NCI-H748 (cell line): ENCODE measurements around the gene MPHOSPH10.
"Not testable (repeated sequence)": the region's sequence is repeated elsewhere in the genome, so short reads cannot be mapped to it uniquely, and the experiment has no call there.

ENCODE experiments used
- DNase-seq: peaks from one replicate; lab custom pipeline; 2025; ENCODE audit not compliant: unreplicated experiment; lab: John Stamatoyannopoulos, UW

Gene MPHOSPH10, protein sequence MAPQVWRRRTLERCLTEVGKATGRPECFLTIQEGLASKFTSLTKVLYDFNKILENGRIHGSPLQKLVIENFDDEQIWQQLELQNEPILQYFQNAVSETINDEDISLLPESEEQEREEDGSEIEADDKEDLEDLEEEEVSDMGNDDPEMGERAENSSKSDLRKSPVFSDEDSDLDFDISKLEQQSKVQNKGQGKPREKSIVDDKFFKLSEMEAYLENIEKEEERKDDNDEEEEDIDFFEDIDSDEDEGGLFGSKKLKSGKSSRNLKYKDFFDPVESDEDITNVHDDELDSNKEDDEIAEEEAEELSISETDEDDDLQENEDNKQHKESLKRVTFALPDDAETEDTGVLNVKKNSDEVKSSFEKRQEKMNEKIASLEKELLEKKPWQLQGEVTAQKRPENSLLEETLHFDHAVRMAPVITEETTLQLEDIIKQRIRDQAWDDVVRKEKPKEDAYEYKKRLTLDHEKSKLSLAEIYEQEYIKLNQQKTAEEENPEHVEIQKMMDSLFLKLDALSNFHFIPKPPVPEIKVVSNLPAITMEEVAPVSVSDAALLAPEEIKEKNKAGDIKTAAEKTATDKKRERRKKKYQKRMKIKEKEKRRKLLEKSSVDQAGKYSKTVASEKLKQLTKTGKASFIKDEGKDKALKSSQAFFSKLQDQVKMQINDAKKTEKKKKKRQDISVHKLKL

DNA sequence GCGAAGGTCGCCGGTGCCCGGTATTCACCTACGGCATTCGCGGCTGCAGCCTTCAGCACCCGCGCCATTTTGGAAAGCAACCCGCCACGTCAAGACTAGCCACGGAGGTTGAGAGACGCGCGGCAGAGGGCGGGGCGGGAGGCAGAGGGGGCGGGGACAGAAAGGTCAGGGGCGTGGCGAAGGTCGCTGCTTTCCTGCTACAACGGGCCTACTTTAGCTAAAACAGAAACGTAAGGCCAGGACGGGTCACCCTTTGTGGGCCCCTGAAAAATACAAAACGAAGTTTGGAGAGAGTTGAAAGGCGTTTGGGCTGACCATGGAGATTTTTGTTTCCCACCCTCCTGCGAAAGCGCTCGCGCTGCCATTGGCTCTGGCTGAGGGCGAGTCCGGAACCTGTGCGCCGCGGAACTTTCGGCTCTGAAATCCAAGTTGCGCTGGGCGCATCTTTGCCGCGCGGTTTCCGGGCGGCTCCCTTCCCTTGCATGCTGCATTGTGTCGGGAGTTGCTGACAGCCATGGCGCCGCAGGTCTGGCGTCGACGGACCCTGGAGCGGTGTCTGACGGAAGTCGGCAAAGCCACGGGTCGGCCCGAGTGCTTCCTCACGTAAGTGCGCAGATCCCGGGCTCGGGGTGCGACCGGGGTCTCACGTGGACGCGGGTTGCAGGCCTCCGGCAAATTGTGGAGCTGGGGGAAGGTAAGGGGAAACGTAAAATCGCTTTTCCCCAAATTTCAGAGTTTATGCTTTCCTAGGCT, at the start of gene MPHOSPH10, which contains the start of gene MCEE:
TSS of gene MPHOSPH10 (plus strand) at position 483 of the 753 bp plus-strand sequence. CDS start at position 515, 32 bp downstream.
TSS of gene MCEE (minus strand) at position 78 of the 753 bp plus-strand sequence. CDS start at position 68, 10 bp downstream.
- peak; percentile 91 for DNase-seq

- DNase-seq = no peak
These were observed 47.8 kb upstream of the MPHOSPH10 start for GRCh38 chr2:71082402-71083252.

- DNase-seq = not testable (repeated sequence)
These were observed 47.1 kb upstream of the MPHOSPH10 start for GRCh38 chr2:71083297-71083696.

- DNase-seq = not testable (repeated sequence)
These were observed 46.6 kb upstream of the MPHOSPH10 start for GRCh38 chr2:71083752-71084312.

- DNase-seq = not testable (repeated sequence)
These were observed 45.0 kb upstream of the MPHOSPH10 start for GRCh38 chr2:71085325-71086003.

- not testable (repeated sequence) for DNase-seq
These were observed 41.0 kb upstream of the MPHOSPH10 start for GRCh38 chr2:71089475-71089874.

- not testable (repeated sequence) for DNase-seq
These were observed 38.6 kb upstream of the MPHOSPH10 start for GRCh38 chr2:71091808-71092207.

DNA sequence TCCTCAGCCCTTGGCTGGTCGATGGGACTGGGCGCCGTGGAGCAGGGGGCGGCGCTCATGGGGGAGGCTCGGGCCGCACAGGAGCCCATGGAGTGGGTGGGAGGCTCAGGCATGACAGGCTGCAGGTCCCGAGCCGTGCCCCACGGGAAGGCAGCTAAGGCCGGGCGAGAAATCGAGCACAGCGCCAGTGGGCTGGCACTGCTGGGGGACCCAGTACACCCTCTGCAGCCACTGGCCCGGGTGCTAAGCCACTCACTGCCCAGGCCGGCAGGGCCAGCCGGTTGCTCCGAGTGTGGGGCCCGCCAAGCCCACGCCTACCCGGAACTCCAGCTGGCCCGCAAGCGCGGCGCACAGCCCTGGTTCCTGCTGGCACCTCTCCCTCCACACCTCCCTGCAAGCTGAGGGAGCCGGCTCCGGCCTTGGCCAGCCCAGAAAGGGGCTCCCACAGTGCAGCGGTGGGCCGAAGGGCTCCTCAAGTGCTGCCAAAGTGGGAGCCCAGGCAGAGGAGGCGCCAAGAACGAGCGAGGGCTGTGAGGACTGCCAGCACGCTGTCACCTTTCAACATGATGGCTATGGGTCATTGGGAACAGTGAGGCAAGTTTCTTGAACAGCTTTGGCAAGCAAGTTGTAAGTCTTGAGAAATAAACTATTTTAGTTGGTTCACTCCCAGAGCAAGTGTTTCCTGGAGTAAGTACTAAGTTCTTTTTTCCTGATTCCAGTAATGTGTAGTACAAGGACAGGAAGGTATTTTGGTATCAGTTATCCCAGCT, 37.8 kb upstream of the MPHOSPH10 start:
- DNase-seq = not testable (repeated sequence)

- peak; percentile 46 for DNase-seq
These were observed 30.1 kb upstream of the MPHOSPH10 start for GRCh38 chr2:71100195-71100964.

DNA sequence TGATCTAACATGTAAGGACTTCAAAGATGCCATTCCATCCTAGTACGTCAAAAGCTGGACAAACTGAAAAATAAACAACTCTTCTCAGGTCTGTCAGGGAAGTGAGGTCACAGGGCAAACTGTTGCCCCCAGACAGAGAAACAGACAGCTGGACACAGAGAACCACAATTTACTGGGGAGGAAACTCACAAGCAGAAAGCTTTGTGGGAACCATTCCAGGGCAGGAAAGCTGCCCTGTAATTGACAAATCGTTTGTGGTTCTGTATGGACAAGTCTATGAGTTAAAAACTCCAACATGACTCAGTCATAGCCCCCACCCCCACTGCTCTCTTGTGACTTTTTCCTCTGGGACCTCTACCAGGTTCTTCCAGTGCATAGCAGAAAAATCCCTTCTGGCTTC, 28.8 kb upstream of the MPHOSPH10 start:
- no peak for DNase-seq

DNA sequence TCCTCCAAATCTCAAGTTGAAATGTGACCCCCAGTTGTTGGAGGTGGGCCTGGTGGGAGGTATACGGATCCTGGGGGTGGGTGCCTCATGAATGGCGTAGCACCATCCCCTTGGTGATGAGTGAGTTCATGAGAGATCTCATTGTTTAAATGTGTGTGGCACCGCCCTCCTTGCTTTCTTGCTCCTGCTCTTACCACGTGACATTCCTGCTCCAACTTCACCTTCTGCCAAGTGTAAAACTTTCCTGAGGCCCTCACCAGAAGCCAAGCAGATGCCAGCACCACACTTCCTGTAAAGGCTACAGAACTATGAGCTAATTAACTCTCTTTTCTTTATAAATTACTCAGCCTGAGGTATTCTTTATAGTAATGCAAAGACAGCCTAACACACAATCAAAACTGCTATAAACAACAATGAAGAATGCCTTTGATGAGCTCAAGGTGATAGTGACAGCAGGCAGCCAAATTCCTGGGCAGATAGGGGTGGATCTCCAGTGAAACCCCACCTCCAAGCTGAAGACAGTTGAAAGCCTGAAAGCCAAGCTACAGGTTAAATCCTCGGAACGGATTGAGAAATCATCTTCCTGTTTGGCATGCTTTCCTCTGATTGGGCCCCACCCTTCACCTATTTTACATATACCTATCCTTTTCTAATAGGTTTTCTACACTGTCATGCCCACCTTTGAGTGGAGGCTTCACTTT, 27.3 kb upstream of the MPHOSPH10 start:
- DNase-seq = no peak

DNA sequence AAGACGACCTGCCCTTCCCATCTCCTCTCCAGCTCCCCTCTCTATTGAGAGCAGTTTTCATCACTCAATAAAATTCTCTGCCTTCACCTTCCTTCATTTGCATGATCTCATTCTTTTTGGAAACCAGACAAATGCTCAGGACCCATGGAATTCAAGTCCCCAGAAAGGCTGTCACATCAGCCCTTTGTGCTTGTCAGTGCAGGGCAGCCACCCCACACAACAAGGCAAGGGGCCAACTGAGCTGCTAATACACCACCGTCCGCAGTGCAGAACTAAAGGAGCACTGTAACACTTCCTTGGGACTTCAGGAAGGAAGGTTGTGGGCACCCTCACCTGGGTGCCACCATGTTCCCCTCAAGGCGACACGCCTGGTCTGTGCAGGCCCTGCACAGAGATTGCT, 26.6 kb upstream of the MPHOSPH10 start:
- DNase-seq = no peak

- DNase-seq = not testable (repeated sequence)
These were observed 24.0 kb upstream of the MPHOSPH10 start for GRCh38 chr2:71106463-71106862.

GRCh38 chr2:71108091-71108490, 22.3 kb upstream of the MPHOSPH10 start:
- DNase-seq = no peak

- no peak for DNase-seq
These were observed 16.6 kb upstream of the MPHOSPH10 start for GRCh38 chr2:71113843-71114242.

DNA sequence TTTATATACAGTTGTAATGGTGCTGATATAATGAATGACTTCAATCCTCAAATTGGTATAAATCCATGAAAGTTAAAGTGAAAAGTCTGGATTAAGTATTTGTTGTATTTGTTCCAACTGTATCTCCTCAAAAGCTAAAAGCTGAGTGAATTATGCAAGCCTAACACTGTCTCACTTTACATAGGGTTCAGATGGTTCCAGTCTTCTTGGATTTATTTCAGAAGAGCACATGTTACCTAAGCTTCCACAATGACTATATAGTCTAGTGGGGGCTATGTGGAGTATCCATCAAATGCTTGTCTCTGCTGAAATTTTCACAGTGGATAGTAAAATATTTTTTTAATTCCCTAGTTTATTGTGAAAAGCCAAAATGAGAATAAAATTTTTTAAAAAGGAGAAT, 13.4 kb upstream of the MPHOSPH10 start:
- no peak for DNase-seq

GRCh38 chr2:71120195-71120594, 10.2 kb upstream of the MPHOSPH10 start:
- DNase-seq = no peak
